KMS-11 (cell line): Measurements from ENCODE around the gene MCAM.

Experiments used
- H2AFZ ChIP-seq: fragments of 200-600 bp; sonication (generic); 2 replicates; pipeline ENCODE4 v1.6.1; 2016; ENCODE audit warnings: antibody characterized with exemption, mixed run types, low read depth
- H3K27ac ChIP-seq: fragments of 200-600 bp; sonication (generic); 2 replicates; pipeline ENCODE4 v1.6.1; 2016; ENCODE audit warnings: mild to moderate bottlenecking, mixed run types
- H3K27me3 ChIP-seq: fragments of 200-600 bp; sonication (generic); 2 replicates; pipeline ENCODE4 v1.6.1; 2017; ENCODE audit warnings: mild to moderate bottlenecking, low read depth, mixed run types, moderate library complexity; ENCODE audit not compliant: insufficient read depth
- H3K36me3 ChIP-seq: fragments of 200-600 bp; sonication (generic); 2 replicates; pipeline ENCODE4 v1.6.1; 2017; ENCODE audit warnings: mild to moderate bottlenecking, mixed run types; ENCODE audit not compliant: insufficient read depth
- H3K4me1 ChIP-seq: fragments of 200-600 bp; sonication (generic); 2 replicates; pipeline ENCODE4 v1.6.1; 2016; ENCODE audit warnings: mild to moderate bottlenecking, low read depth, mixed run types; ENCODE audit not compliant: poor library complexity, severe bottlenecking
- H3K4me2 ChIP-seq: fragments of 200-600 bp; sonication (generic); 2 replicates; pipeline ENCODE4 v1.7.0; 2016; ENCODE audit warnings: mild to moderate bottlenecking, mixed run types
- H3K4me3 ChIP-seq: fragments of 200-600 bp; sonication (generic); IDR thresholded peaks from 2 replicates; pipeline ENCODE4 v1.6.1; 2017; ENCODE audit warnings: low read depth, low read length, mixed read lengths; ENCODE audit not compliant: insufficient read depth
- H3K79me2 ChIP-seq: fragments of 200-600 bp; sonication (generic); 2 replicates; pipeline ENCODE4 v1.6.1; 2016; ENCODE audit warnings: low read depth, mixed run types; ENCODE audit not compliant: insufficient read depth
- H3K9ac ChIP-seq: fragments of 200-600 bp; sonication (generic); 2 replicates; pipeline ENCODE4 v1.6.1; 2016; ENCODE audit warnings: mild to moderate bottlenecking, mixed run types
- H4K20me1 ChIP-seq: fragments of 200-600 bp; sonication (generic); 2 replicates; pipeline ENCODE4 v1.6.1; 2016; ENCODE audit warnings: mild to moderate bottlenecking, mixed run types; ENCODE audit not compliant: insufficient read depth
- CTCF ChIP-seq: fragments of 200-600 bp; sonication (generic); conservative IDR thresholded peaks from 2 replicates; pipeline ENCODE4 v1.6.1; 2017; ENCODE audit warnings: low read depth, mild to moderate bottlenecking, antibody characterized with exemption, low read length, moderate library complexity, mixed read lengths

MCAM gene

GRCh38 chr11:119298726-119299125 is 18.2 kb downstream of the MCAM start:
- Histone ChIP-seq H3K4me3 (no peak overlapping the region), H3K27me3 (no peaks in the 10 kb centered on the region), H3K36me3 (no peaks in the 10 kb centered on the region), H3K4me1 (no peaks in the 10 kb centered on the region), H3K27ac (no peak overlapping the region), H2AFZ (no peak overlapping the region), H4K20me1 (no peaks in the 10 kb centered on the region), H3K79me2 (no peaks in the 10 kb centered on the region), H3K4me2 (no peak overlapping the region), H3K9ac (no peak overlapping the region)
- no peak for TF ChIP-seq CTCF

- Histone ChIP-seq H4K20me1 (no peaks in the 10 kb centered on the region), H2AFZ (no peak overlapping the region), H3K9ac (no peak overlapping the region), H3K27me3 (no peaks in the 10 kb centered on the region), H3K4me3 (no peak overlapping the region), H3K36me3 (no peaks in the 10 kb centered on the region), H3K27ac (no peak overlapping the region), H3K4me1 (no peaks in the 10 kb centered on the region), H3K79me2 (no peaks in the 10 kb centered on the region), H3K4me2 (no peak overlapping the region)
- no peak for TF ChIP-seq CTCF
These were observed 19.0 kb downstream of the MCAM start for GRCh38 chr11:119297938-119298337.

GRCh38 chr11:119295178-119295577 is 21.8 kb downstream of the MCAM start:
- no peak for TF ChIP-seq CTCF
- Histone ChIP-seq H3K4me3 (no peak overlapping the region), H3K27me3 (no peaks in the 10 kb centered on the region), H2AFZ (no peak overlapping the region), H3K4me1 (no peaks in the 10 kb centered on the region), H3K27ac (no peak overlapping the region), H3K36me3 (no peaks in the 10 kb centered on the region), H3K4me2 (no peak overlapping the region), H3K79me2 (no peaks in the 10 kb centered on the region), H4K20me1 (no peaks in the 10 kb centered on the region), H3K9ac (no peak overlapping the region)

- no peaks in the 10 kb centered on the region for H4K20me1 ChIP-seq
- no peak overlapping the region for H3K4me3 ChIP-seq
- H3K4me2 ChIP-seq = no peak overlapping the region
- no peak overlapping the region for H2AFZ ChIP-seq
- H3K27me3 ChIP-seq = no peaks in the 10 kb centered on the region
- no peak for TF ChIP-seq CTCF
- H3K9ac ChIP-seq = no peak overlapping the region
- H3K27ac ChIP-seq = no peak overlapping the region
- no peaks in the 10 kb centered on the region for H3K79me2 ChIP-seq
- no peaks in the 10 kb centered on the region for H3K36me3 ChIP-seq
- no peaks in the 10 kb centered on the region for H3K4me1 ChIP-seq
These were observed 23.5 kb downstream of the MCAM start for GRCh38 chr11:119293461-119293860.
